AG08396 (cell line): ENCODE data around the gene HOXC6.

Experiments used
- DNase-seq: peaks from one replicate; pipeline ENCODE4 v3.0.0; 2012; ENCODE audit warnings: low spot score, mixed read lengths

The HOXC6 gene

DNA sequence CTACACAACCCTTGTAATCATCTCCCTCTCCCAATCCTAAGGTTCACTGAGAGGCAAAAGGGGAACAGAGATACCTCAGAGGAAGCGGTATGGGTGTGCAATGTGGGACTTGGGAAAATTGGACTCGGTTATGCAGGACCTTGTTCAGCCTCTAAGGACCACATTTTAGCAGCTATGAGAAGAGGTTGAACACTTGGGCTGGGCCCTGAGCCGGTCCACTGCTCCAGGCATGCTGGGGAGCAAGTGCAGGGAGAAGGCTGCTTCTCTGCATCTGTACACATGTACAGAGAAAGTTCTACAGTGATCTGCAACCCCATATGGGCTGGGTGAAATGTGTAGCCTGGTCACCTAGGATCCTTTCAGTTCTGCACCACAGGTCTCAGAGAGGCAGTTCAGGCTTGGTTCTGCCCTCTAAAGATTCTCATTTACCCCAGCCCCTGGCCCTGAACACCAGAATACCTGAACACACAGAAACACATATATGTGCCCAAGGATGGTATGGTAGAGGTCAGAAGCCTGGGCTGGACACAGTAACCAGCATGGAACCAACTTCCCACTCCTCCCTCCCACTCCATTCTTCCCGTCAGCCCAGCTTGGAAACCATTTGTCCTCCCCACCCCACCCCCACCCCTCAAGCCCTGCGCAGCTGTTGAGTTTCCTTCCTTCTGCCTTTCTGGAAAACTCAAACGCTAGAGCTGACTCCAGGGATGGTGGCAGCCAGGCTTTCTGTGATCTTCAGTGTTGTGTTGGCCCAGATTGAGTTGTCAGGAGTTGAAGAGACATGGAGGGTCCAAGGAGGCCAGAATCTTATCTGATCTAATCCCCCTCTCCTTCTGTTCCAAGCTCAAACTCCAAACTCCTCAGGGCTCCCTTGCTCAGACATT is 15.0 kb downstream of the HOXC6 start:
- no peak for DNase-seq

DNA sequence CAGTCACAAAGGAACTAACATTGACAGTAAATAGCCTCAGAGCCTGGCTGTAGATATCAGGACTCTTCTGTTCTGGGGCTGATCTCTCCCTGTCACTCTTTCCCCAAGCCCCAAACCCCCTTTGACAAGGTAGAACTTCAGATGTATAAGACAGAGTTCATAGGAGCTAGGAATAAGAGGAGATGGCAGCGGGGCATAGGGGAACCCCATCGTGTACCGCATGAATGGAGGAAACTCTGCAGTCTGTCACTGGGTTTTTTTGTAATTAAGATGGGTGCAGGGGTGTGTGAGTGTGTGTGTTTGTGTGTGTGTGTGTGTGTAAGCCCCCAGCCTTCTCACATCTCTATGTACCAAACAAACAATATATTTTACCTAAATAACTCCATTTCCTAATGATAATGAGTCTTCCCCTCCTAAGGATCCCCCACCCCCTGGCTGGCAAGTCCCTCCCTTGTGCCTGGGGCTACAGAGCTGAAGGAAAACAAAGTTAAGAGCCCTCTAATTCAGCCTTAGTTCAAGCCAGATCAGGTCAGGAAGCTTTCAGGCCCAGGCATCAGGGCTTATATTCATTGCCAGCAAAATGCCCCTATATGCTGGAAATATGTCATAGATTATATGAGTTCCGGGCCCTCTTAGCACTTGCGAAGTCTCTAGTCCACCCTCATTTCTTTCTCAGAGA is 16.3 kb downstream of the HOXC6 start:
- DNase-seq, result no peak

DNA sequence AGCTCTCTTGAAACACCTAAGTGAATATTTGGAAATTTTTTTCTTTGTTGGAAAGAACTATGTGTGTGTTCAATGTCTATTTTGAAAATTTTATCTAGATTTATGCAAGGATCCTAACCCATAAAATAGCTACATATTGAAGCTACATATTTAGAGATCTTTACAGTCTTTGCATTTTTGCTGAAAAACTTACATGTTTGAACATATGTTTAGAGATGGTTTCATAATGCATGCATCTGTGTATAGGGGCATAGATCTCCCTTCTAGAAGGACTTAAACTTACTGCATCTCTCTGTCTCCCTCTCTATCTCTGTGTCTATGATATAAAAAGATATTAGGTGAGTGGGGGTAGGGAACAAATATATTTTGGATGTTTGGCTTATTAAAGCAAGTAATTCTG is 17.2 kb downstream of the HOXC6 start:
- no peak for DNase-seq

DNA sequence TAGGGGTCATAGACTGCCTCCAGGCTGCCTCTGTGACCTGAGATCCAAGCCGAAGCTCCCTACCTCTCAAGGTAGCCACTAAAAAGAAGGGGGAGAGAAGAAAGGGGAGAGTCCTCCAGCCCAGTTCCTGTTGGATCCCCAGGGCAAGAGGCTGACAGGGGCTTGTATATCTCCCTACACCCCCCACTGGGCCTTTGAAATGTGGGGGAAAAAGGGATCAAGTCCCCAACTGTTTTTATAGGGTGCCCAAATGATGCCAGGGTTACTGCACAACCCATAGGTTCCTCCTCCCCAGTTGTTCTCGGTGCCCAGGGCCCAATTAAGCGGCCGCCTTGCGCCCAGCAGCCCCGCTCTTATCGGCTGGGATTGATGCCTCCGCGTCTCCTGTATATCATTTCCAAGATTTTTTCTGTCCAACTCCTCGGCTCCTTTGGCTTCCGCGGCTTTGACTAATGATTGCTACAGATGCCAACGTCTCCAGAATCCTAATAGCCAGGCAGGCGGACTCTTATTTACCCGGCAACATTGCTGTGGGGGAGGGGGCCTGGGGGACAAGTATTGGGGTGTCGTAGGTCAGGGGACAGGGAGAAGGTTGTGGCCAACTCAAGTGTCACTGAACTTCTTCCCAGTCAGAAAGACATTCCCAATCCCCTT is 17.8 kb downstream of the HOXC6 start:
- DNase-seq, result no peak

DNA sequence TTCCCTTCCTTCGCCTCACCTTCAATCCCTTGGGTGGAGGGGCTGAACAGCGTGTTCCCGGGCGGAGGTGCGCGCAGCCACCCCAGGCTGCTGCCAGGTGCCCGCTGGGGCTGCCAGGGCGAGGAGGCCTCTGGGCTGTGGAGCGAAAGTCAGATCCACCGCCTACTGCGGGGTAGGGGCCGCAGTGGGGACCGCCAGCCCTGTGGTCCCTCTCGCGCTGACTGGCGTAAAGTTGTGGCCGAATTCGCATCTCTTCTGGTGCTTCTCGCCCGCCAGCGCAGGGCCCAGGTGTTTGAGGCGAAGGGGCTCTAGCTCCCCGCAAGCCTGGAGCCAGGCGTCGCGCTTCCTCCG is 18.5 kb downstream of the HOXC6 start:
- no peak for DNase-seq

DNA sequence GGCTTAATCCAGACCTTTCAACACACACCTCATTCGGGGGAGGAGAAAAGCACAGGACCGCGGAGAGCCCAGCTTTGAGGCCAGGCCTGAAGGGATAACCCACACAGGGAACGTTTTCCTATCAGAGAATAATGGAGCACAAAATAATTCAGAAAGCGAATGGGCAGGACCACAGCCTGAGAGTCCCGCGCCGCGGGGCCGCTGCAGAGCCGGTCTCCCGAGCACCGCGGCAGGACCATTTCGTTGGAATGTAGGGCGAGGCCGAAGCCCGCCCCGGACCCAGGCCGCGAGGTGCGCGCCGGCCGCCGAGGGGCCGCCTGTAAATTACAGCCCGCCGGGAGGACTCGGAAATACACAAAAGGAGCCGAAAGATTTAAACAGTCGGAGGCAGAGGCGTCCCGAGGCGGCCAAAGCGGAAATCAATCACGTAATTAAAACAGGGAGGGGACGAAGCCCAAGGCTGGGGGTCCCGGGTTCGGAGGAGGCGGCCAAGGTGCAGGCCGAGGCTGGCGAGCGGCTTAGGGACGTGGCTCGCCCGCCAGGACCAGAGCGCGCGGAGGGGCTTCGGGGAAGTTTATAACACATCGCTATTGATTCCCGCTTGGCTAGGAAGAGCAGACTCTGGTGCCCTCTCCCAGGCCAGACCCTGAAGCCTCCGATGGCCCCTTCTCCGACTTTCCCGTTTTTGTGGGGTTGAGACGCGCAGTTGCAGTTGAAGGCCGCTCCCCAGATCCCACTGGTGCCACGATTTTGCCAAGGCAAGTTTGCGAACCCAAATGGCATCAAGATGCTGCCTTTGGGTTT is 19.1 kb downstream of the HOXC6 start:
- no peak for DNase-seq

DNA sequence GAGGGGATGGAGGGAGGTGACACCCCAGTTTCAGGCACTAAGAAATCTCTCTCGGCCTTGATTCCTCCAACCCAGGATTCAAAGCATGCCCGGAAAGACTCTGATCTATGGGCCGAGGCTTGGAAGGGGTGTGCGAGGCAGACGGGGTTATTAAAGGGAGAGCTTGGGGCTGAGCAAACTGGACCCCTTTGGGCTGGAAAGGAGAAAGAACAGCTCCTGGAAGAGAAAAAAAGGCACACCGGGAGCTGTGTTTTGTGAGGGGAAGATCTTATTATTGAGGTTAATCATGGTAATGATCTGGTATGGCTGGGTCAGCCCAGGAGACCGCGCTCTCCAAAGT is 19.7 kb downstream of the HOXC6 start:
- DNase-seq, result no peak

DNA sequence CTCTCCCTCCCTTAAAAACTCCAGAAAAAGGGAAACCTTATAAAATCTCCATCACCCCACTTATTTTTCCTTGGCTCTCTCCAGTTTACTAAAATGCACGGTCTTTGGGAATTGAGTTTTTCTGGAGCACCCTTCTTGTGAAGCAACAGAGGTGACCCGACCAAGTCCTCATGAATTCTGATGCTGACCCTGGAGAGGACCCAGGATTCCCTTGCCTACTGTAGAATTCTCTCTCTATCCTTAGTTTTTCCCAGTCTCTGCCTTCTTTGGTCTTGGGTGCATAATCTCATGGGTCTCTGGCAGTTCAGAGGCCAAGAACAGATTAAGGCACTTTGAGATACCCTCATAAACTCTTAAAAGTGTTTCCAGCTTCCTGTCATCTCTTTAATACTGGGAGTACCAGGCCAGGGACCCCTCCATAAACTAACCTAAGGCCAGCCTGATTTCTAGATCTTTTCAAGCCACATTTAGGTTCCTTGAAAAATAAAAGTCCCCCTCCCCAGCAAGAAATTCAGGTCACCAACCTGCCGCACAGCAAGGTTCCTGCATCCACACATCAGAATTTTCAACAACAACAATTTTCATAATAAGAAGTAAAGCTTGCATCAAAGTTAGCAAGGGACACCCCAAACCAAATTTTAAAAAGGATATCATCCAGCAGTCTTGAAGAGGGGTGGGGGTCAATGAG is 20.3 kb downstream of the HOXC6 start:
- DNase-seq, result no peak

DNA sequence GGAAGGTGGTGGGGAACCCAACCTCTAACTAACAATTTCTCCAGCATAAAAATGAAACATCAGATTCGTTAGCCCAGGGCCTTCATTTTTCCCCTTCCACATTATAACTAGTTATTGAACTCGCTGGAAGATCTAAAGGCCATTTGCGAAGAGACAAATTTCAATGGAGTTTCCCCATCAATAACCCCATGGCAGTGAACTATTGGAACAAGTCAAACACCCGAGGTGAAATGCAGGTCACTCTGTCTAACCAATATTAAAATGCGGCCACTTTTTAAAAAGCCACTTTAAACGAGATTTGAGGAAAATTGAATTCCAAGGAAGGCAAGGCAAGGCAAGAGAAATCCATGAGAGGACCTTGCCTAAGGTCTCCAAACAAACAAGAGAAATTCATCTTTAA is 20.9 kb downstream of the HOXC6 start:
- no peak for DNase-seq

DNA sequence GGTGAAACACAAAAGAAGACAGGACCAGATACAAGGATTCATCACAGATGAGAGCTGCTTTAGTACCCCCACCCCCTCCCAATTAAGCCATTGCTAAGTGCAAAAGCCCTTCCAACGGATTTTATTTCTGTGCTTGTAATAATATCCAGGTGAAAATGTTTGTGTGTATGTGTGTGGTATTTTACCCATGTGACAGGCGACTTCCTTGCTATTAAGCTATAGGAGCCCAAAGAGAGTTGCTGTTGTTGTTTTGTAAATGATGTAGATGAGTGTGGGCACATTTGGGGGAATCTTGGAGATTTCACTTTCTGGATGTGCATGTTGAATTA is 22.2 kb downstream of the HOXC6 start:
- DNase-seq, result no peak

DNA sequence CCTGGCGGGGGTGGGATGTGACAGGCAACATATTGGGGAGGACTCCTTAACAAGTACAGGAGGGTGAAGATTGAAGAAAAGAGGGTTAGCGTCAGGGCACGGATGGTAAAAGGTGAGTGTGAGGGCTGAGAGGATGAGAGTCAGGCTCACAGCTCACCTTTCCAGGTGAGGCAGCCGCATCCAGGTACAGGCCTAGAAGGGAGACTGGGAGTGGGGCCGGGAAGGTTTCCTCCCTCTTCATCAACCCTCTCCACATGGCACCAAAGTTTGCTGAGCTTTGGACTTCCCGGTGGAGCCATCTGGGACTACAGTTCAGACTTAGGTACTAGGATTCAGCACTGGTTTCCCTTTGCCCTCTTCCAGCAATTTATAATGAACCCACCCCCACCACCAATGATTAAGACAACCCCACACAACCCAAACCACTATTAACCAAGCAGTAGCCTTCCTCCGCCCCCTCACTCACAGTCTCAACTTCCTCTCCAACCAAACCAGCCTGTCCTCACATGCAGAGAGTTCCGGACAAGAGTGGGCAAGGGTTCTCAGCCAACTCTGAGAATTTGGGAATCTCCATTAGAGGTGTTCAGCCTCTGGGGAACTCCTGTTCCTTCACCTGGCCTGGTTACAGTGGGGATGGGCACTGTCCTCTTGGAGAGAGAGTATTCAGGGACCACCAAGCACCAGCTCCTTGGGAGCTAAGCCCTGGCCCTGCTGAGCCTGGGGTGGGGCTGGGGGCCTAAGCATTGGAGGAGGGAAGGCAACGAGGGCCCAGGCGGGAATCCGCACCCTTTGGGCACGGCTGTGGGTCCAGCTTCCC is 23.0 kb downstream of the HOXC6 start:
- no peak for DNase-seq

DNA sequence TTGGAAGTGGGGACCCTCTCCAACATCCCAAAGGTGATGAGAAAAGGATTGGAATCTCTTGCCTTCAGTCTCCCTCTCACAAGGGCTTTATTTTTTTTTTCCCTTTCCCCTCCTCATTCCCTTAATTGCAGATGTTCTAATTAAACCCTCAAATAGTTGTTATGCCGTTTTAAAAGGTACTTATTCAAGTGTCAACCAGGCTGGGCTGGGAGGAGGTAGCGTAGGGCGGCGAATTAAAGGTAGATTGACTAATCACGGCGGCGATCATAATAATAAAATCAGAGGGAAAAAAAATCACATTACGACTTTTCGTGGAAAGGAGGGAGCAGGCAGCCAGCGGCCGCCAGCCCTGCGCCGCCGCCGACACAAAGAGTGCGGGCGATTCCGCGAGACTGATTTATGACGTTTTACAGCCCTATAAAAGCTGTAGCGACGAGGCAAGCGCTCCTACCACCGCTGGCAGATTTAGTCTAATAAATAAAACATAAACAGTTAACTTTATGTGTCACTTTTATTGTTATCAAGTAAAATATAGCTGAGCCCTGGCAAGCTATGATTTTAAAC is 23.7 kb downstream of the HOXC6 start:
- DNase-seq, result no peak

DNA sequence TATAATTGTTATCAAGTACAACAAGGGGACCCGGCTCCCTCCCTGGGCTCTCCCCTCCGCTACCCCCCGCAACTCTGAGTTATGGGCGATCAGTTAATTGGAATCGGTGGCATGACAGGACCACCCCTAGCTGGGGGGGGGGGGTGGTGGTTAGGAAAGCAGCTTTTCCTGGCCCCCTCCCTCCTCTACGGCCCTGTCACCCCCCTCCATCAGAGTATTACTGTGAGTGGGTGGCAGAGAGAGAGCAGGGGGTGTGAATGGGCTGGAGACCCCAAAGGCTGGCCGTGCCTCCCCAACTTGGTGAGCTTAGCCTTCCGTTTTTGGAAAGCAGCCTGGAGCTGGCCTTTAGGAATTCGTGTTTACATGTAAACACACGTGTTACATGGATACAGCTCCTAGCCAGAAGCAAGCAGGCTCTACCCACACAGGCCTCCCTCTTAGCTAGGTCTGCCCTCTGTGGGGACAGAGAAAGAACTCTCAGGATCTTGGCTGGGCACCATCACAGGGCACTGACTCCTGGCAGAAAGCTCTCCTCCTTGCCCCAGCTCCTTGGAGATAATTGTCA is 24.3 kb downstream of the HOXC6 start:
- peak; percentile 55 for DNase-seq

DNA sequence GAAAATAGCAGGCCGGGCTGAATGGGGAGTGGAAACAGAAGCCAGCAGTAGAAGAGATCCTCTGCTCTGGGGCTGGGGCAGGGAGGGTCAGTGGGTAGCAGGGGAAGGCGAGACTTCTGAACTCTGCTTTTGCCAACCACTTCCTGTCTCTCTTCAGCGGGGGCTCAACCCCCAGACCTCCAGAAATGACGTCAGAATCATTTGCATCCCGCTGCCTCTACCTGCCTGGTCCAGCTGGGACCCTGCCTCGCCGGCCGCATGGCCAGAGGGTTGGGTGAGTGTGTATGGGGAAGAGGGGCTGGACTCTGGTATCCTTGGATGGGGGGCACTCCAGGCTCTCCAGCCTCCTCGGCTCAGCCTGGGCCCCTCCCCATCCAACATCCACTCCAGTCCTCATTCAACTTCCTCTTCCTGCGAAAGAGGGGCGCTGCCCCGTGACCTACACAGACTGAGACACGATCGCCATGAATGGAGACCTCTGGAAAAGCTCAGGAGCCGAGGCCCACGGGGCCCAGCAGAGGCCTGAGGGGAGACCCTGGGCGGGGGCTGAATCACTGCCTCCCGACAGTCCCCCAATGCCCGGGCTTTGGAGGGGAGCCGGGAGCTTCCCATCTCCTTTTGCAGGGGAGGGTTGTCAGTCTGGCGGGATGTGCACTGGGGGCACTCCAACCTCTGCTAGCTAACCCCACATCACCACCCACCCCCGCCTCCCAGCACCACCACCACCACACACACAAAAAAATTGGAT is 24.9 kb downstream of the HOXC6 start:
- peak; percentile 43 for DNase-seq

DNA sequence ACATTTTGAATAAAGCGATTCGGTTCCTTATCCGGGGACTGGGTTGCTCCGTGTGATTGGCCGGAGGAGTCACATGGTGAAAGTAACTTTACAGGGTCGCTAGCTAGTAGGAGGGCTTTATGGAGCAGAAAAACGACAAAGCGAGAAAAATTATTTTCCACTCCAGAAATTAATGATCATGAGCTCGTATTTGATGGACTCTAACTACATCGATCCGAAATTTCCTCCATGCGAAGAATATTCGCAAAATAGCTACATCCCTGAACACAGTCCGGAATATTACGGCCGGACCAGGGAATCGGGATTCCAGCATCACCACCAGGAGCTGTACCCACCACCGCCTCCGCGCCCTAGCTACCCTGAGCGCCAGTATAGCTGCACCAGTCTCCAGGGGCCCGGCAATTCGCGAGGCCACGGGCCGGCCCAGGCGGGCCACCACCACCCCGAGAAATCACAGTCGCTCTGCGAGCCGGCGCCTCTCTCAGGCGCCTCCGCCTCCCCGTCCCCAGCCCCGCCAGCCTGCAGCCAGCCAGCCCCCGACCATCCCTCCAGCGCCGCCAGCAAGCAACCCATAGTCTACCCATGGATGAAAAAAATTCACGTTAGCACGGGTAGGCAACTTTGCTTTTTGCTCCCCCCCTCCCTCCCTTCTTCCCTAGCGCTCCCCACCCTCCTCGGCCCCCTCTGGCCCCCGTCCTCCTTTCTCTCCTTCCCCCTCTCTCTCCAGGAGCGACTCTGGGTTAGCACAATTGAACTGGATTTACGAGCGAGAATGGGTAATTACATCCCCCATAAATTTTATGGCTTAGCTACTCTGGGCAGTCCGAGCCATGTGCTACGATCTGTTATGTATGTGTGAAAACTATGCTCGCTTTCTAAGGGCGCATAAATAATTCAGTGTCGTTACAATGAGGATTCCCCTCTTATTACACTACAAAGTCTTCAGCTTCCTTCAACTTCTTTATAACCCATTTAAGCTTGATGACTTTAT is 25.8 kb downstream of the HOXC6 start, which contains the start of gene HOXC4:
Gene HOXC4, plus strand, starts transcription at position 85 of the 991 bp plus-strand sequence. Its CDS starts 88 bp downstream, at position 173.
- peak; percentile 85 for DNase-seq

DNA sequence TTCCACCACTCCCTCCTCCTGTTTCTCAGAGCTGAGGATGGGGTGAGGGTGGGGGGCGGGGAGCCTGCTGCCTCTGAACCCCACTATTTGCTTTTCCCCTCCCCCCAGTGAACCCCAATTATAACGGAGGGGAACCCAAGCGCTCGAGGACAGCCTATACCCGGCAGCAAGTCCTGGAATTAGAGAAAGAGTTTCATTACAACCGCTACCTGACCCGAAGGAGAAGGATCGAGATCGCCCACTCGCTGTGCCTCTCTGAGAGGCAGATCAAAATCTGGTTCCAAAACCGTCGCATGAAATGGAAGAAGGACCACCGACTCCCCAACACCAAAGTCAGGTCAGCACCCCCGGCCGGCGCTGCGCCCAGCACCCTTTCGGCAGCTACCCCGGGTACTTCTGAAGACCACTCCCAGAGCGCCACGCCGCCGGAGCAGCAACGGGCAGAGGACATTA is 26.5 kb downstream of the HOXC6 start:
- DNase-seq, result no peak

DNA sequence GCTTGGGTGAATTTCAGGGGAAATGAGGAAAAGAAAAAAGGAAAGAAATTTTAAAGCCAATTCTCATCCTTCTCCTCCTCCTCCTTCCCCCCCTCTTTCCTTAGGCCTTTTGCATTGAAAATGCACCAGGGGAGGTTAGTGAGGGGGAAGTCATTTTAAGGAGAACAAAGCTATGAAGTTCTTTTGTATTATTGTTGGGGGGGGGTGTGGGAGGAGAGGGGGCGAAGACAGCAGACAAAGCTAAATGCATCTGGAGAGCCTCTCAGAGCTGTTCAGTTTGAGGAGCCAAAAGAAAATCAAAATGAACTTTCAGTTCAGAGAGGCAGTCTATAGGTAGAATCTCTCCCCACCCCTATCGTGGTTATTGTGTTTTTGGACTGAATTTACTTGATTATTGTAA is 27.3 kb downstream of the HOXC6 start:
- no peak for DNase-seq

DNA sequence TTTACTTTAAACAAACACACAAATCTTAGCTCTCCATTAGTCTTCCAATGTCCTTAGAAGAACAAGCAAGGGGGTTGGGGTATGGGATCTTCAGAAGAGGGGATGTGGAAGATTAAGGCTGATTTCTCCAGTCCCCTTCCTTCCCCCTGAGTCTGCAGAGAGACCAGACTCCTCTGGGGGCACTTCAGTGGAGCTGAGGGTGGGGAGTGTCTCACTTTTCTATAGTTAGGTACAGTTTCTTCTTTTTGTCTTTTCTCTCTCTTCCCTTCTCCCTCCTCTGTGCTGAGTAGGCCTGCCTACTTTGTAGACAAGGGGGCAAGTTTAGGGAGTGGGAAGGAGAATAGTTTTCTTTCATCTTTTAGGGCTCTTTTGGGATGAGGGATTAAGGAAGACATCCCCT is 27.9 kb downstream of the HOXC6 start:
- DNase-seq, result no peak
